Gastroesophageal sphincter (tissue), 3 donors: Measurements from ENCODE around the gene BCL2.

Source experiments
- CTCF ChIP-seq, 4 experiments: fragments of 200-600 bp in 2 of 4; fragments of 450-650 bp in 2 of 4; sonication (generic) in 1 of 4; IDR thresholded peaks; one replicate each; pipeline ENCODE4 v1.5.1; 2017 to 2019; ENCODE audit warnings: antibody characterized with exemption in 4 of 4, mild to moderate bottlenecking in 2 of 4, moderate library complexity in 2 of 4
- POLR2A ChIP-seq, 2 donors: fragments of 450-650 bp; IDR thresholded peaks; one replicate each; pipeline ENCODE4 v1.6.1; 2017; ENCODE audit warnings: antibody characterized with exemption in 2 of 2, mild to moderate bottlenecking in 2 of 2, moderate library complexity in 1 of 2
- POLR2AphosphoS5 ChIP-seq: sonication (generic); formaldehyde crosslinking; IDR thresholded peaks from one replicate; pipeline ENCODE4 v1.6.1; 2017; ENCODE audit warnings: antibody characterized with exemption

- no peak for TF ChIP-seq CTCF (IDR thresholded peaks at IDR 0.05)
- no peak for TF ChIP-seq POLR2A (IDR thresholded peaks at IDR 0.05)
- TF ChIP-seq POLR2AphosphoS5: no peak
Observed at GRCh38 chr18:63128237-63128974, 191.2 kb downstream of the BCL2 start.
